ENCODE results near the gene METTL8.
"Not testable (repeated sequence)": the region's sequence is repeated elsewhere in the genome, so short reads cannot be mapped to it uniquely, and the experiment has no call there.

METTL8 gene

DNA sequence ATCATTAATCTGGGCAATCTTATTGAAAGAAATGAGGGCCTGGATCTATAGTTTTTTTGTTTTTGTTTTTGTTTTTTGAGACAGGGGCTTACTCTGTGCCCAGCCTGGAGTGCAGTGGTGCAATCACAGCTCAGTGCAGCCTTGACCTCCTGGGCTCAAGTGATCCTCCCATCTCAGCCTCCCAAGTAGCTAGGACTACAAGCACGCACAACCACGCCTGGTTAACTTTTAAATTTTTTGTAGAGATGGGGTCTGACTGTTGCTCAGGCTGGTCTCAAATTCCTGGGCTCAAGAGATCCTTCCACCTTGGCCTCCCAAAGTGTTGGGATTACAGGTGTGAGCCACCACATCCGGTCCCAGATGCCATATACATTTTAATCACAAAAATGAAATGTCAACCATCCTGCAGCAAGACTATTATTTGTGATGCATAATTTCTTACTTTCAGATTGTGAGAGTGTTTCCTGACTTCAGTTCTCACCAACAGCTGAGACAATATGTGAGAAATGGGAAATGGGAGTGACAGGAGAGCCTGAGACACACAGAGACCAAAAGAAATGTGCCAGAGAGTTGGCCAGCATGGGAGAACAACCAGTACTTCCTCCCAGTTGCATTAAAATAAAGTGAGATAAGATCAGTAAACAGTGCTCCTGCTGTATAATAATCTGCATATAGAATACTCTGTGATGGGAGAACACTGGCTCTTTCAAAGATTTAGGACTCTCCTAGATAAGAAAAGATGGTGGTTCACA lies 87.6 kb downstream of the METTL8 start:
- DNase-seq (ENCODE audit: low read depth in 2 of 2): no peak

DNA sequence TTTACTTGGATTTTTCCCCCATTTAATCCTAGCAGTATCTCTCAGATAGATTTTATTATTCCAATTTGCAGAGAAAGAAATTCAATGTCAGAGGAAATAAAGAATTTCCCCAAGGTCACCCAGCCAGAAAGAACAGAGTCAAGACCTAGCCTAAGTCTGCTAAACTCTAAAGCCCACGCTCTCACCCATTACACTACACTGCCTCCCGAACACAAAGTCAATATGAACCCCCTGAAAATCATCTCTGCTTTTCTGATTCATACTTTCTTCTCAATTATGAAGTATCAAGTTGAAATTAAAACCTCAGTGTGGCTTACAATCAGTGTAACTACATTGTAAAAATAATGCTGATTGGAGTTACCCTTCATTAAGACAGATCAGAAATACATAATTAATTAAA lies 89.6 kb downstream of the METTL8 start:
- DNase-seq (ENCODE audit: low read depth in 2 of 2): no peak

DNA sequence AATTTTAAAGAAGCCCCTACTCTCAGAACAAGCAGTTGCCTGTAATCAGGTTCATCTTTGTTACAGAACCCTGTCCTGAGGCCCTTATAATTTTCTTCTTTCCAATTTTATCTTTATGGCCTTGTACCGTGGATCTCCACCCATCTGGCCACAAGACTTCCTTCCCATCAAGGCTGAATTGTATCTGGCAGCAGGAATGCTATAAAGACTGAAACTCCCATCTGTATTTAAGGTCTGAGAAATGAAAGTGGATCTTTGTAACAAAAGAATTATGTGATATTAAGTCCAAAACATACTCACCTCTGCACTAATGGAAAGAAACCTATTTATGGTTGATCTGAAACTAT lies 91.8 kb downstream of the METTL8 start:
- no peak for DNase-seq (ENCODE audit: low read depth in 2 of 2)

DNA sequence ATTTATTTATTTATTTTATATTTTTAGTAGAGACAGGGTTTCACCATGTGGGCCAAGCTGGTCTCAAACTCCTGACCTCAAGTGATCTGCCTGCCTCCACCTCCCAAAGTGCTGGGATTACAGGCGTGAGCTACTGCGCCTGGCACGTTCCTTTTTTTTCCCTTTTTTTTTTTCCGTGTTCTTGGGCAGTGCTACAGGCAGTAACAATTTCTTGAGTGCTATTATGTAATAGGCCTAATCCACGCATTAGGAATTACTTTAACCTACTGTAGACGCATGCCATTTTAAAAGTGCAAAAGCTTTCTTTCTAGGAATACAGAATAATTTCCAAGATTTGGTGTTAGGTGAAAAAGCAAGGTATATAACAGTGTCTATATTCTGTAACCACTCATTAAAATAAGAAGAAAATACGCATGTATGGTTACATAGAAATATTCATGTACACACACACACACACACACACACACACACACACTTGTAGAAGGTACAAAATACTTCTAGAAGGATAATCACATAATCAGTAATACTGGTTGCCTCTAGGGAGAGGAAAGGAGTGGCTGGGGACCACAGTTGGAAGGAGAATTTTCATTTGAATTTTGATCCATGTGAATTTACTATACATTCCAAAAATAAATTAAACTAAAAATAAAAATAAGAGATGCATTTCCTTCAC lies 92.3 kb downstream of the METTL8 start:
- DNase-seq (ENCODE audit: low read depth in 2 of 2): no peak

DNA sequence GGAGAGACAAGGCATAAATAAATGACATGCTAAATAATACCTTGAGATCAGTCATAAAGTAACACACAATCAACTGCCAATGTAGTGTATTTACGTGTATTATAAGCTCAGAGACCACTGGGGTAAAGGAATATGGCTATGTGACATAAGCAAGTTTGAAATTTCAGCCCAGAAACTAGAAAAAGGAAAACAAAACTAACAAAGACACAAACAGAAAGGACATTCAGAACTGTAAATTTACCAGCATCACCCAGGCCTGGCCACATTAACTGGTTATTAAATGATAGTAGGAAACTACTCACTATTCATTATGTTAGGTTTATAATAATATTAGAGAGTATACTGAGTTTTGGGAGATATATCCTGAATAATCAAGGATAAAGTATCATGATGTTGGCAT lies 98.8 kb downstream of the METTL8 start:
- no peak for DNase-seq (ENCODE audit: low read depth in 2 of 2)

DNA sequence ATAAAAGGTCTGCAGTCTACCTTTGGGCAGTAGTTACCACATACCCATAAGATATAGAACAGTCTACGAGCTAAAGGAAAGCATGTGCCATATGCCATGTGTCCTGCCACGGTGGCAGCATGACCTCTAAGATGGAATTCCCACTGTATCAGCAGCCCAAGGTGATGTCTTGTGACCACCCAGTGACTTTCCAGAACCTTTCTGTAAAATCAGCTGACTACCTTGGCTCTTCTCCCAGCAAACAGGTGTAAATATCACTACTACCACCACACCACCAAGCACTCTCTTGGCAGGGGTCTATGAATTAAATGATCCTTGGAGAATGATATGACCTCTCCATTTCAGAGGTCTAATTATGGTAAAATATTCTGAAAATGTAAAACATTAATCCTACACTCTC lies 99.6 kb downstream of the METTL8 start:
- DNase-seq (ENCODE audit: low read depth in 2 of 2): no peak

DNA sequence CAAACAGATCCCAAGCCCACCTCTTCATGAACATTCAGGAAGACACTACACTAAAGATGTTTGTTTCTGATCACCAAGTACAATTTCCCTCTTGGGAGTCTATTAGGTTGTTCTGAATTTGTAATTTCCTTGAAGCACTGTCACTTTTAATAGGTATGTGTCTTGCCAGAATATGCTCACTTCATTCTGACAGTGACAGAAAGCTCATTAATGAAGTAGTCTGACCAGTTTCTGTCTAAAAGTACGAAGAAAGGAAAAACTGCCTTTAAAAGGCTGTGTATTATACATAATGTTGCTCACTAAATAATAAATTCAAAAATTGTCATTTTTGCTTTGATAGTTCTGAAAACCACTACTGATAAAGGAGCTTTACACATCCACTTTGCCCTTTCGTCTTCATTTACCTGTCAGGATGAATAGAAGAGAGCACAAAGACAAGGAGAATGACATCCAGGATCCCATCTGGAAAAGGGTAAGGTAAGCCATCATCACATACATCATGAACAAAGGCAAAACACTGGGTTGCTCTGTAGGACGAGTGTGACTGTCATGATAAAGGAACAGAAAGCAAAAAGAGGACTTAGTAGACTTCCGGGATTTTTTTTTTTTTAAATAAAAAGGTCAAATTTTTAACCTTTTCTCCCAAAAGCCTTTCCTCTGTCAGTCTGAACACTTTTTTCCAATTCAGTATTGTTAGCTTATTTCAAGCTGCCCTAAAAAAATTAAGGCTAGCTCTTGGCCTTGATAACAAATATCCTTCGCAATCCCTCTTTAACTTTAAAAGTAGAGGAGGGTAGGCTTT lies 103.4 kb downstream of the METTL8 start:
- DNase-seq (ENCODE audit: low read depth in 2 of 2): no peak

DNA sequence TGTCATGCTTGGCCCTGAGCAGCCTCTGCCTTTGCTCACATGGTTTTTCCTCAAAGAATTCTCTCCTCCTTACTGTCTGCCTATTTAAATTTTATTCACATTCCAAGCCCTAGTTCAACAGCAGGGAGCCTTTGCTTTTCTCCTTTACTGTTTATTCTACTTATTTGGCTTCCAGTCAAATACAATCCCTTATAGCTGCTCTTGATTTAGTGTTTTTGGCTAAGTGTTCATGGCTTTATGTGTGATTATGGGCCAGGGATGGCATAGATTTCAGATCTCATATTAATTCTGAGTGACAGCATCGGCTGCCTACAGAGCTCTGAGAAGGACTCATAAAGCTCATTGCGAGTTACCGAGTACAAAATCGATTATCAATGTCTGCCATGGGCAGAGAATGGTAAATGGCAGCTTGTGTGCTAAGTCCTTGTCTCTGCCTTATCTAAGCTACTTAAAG lies 106.7 kb downstream of the METTL8 start:
- no peak for DNase-seq (ENCODE audit: low read depth in 2 of 2)

DNA sequence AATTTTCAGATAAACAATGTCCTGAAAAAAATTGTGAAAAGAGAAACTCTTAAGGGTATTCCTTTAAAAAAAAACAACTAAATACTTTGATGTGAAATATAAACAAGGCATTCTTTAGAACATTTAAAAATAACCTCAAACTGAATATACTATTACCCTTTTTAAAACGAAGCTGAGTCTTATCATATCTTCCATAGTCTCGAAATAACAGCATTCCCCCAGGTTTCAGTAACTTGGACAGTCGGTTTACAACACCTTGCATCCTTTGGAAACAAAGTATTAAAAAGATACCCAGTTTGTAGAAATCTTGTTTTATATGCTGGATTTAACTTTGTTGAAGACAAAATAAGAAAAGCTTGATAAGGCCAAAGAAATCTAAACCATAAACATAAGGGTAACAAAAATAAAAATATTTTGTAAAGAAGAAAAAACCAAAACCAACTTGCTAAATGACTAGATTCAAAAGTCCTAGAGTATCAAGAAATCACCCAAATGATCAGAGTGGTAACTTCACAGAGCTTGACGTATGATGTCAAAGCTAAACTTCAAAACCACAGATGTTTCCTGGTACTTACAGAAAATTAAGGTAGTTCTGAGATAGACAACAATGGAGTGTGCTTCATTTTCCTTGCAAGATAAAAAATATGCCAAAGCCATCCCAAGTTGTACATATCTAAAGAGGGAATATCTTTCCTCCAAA lies 107.8 kb downstream of the METTL8 start:
- no peak for DNase-seq (ENCODE audit: low read depth in 2 of 2)

DNA sequence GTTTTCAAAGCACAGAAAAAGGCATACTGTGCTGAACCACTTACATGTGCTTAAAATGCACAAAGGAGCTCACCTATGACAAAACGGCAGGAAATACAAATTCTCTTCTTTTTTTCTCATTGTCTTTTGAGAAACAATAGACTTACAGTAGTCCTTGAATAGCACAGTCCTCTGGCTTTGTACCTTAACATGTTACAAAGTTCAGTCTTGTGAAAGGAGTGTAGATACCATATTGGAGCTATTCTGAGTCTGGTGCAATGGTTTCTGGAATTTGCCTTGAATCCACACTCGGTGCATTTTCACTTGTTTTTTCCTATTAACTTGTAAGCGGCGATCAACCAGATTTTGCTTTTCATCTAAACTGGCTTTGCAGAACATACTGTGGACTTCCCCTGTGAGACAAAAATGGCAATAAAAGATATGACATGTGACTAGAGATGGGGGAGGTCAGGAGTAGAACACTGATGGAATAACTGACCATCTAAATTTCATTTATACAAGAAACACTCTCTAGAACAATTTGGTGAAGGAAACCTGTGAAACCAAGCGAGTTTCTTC lies 109.7 kb downstream of the METTL8 start:
- no peak for DNase-seq (ENCODE audit: low read depth in 2 of 2)

DNA sequence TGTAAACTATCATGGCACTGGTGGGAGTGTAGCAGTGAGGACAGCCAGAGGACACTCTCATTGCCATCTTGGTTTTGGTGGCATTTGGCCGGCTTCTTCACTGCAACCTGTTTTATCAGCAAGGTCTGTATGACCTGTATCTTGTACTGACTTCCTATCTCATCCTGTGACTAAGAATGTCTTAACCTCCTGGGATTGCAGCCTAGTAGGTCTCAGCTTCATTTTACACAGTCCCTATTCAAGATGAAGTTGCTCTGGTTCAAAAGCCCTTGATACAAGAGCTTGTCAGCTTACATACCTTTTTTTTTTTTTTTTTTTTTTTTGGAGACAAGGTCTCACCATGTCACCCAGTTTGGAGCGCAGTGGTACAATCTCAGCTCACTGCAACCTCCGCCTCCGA lies 110.9 kb downstream of the METTL8 start:
- DNase-seq (ENCODE audit: low read depth in 2 of 2): no peak

DNA sequence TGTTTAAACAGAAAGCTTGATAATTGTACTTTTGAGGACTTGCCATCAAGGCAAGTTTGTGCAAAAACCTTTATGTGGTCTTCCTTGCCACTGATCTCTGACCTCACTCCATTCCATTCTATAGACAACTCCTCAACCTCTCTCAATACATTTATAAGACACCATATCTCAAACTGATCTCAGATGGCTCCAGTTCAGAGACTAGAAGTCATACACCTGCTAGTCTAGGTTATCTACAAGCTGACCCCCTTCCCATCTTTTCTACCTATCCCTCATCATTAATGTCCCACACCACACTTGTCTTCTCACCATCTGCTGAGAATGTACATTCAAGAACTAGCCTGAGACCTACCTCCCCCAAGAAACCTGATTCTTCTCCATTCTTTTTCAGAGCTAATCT lies 113.1 kb downstream of the METTL8 start:
- DNase-seq (ENCODE audit: low read depth in 2 of 2): no peak

DNA sequence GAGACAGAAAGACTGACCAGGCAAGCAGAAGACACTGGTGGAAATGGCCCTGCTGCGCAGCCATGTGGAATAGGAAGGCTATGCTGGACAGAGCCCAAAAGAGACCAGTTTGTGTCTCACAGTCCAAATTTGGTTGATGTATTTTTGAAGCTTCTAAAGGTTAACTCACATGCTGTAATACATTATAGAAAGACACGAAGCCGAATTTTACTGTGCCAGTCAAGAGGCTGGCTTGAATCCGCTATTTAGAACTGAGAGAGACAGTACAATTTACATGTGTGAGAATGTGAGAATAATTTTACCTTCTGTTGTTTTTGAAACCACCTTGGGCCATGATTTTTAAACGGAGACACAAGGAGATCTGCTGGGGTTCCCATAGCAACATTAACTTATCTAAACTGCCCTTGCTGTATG lies 113.6 kb downstream of the METTL8 start:
- DNase-seq (ENCODE audit: low read depth in 2 of 2): no peak

DNA sequence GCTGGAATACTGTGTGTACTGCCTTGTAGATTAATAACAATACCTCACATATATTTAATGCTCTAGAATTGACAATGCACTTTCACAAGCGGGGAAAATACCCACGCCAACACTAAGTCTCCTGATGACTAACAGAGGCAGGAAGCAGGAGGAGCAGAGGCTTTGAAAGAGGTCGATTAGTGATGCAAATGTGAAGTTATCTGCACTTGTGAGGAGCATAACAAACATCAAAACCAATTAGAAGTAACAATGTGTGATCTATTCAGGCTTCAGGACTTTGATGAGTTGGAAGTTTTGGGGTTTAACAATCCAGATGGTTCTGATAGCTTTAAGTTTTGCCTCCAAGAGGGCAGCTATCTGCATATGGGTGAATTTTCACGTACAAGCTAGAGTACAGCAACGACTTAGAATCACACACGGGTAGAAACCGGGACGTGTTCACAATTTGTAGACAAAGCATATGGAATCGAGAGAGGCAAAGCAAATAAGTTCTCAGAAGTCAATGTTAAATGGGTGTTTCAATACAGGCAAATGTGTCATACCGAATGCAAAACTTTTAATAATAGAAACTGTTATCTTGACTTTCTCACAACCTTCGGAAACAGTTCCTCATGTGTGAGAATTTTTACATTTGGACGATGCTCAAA lies 114.5 kb downstream of the METTL8 start:
- DNase-seq (ENCODE audit: low read depth in 2 of 2): peak in 1 of 2 donors; percentile 10

DNA sequence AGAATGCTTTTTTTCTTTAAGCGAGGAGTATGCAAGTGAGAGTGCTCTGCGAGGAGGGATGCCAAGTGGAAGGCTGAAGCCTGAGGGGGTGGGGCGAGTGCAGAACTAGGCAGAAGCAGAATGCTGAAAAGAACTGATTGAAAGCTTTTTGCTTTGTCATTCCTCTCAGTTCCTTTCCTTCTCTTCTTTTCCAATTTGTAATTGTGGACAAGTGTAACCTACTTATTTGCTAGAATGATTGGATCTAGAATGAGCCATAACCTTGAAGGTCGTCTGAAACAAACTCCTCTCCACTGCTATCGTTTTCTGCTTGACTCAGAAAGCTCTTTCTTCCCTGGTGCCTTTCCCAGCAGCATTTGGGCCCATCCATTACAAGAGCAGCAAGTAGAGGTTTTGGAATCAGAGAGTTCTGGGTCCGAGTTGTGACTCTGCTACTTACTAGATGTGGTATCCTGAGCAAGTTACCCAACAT lies 115.3 kb downstream of the METTL8 start:
- no peak for DNase-seq (ENCODE audit: low read depth in 2 of 2)

DNA sequence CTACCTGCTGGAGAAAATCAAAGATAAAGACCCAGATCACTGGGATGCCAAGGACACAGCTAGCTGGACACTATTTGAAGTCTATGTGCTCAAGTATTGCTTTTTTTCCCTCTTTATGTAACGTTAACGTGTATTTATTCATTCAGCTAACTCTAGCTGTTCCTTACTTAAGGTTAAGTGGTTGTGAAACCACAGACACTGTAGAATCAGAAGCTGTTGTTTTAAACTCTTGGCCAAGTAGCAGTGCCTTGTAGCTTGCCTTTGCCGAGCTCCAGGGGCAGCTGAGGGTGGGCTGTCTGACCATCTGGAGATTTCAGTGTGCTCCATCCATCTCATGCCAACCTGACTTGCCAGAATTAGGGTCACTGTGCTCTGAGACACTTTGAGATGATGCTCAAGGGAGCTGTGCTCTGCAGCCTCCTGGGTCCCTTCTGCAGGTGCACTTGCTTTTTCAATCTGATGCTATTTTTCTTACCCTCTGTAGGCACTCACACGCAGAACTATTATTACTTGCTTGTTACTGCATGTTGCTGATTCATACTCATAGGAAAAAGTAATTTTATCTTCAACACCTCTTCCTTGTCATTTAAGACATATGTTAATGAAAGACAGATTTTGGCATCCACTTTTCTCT lies 116.2 kb downstream of the METTL8 start:
- DNase-seq (ENCODE audit: low read depth in 2 of 2): no peak

DNA sequence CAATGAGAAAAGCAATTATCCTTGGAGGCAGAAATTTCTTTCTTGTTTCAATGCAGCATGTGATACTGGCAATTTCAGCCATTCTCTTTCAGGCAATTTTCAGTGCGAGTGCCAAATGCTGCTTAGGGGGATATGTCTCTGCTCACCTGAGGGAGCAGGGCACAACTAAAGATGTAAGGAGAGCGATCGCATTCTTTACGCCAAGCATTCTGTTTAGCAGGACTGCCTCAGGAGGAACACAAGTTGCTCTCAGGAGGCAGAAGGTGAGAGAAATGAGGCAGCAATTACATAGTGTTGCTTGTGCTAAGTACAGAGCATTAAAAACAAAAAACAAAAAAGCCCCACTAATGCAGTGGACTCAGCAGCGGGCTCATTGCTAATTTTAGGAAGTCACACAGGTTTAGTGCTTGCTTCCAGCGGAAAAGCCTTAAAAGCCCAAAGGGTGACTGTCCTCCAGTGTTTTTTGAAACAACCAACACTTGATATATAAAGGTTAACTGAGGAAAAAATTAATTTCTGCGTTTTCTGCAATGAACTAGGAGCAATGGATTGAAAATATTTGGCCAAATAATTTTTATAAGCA lies 116.9 kb downstream of the METTL8 start:
- no peak for DNase-seq (ENCODE audit: low read depth in 2 of 2)

DNA sequence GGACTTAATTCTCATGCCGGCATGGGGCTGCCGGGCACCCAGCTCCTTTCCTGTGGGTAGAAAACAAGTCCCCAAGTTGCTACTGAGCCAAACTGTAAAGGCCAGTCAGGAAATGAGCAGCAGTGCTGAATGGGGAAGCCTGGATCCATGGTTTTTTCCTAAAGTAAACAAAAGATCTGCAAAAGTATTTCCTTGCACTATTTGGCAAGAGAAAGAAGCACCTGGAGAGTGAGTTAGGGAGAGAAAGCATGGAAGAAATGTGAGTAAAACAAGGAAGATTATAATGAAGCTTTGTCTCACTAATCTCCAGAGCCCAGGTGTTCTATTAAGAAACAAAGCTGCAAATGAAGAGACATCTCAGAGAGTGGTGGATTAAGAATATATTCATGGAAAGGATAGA lies 117.6 kb downstream of the METTL8 start:
- no peak for DNase-seq (ENCODE audit: low read depth in 2 of 2)

DNA sequence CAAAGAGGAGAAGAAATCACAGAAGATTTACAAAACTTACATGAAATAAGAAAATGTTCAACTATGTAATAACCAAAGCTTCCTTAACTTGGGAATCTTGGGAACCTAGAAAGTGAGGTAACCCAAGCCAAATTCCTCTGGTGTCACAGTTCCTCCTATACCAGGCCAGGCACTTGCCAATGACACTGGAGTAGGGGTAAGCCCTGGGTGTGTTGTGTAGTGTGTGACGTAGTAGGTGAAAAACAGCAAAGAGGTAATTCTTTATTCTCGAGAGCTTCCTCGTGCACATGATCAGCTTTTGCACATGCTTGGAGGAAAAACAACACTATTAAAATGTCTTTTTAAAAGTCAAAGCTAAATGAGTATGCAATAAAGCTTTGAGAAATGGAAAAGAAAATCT lies 118.0 kb downstream of the METTL8 start:
- no peak for DNase-seq (ENCODE audit: low read depth in 2 of 2)

DNA sequence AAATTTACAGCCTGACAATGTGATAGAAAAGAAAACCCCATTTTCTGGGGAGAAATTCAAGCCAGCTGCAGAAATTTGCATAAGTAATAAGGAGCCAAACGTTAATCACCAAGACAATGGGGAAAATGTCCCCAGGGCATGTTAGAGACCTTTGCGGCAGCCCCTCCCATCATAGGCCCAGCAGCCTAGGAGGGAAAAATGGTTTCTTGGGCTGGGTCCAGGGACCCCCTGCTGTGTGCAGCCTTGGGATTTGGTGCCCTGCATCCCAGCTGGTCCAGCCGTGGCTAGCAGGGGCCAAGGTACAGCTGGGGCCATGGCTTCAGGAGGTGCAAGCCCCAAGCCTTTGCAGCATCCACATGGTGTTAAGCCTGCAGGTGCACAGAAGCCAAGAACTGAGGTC lies 121.6 kb downstream of the METTL8 start:
- not testable (repeated sequence) for DNase-seq (ENCODE audit: low read depth in 2 of 2)
